HG03280 (cell line): ENCODE data around the gene KCNK1.

Experiments used
- ATAC-seq: cut with Tn5 transposase; IDR thresholded peaks from one replicate; pipeline ENCODE4 v1.9.1; 2021; ENCODE audit warnings: mild to moderate bottlenecking, moderate library complexity; ENCODE audit not compliant: unreplicated experiment

Gene KCNK1

DNA sequence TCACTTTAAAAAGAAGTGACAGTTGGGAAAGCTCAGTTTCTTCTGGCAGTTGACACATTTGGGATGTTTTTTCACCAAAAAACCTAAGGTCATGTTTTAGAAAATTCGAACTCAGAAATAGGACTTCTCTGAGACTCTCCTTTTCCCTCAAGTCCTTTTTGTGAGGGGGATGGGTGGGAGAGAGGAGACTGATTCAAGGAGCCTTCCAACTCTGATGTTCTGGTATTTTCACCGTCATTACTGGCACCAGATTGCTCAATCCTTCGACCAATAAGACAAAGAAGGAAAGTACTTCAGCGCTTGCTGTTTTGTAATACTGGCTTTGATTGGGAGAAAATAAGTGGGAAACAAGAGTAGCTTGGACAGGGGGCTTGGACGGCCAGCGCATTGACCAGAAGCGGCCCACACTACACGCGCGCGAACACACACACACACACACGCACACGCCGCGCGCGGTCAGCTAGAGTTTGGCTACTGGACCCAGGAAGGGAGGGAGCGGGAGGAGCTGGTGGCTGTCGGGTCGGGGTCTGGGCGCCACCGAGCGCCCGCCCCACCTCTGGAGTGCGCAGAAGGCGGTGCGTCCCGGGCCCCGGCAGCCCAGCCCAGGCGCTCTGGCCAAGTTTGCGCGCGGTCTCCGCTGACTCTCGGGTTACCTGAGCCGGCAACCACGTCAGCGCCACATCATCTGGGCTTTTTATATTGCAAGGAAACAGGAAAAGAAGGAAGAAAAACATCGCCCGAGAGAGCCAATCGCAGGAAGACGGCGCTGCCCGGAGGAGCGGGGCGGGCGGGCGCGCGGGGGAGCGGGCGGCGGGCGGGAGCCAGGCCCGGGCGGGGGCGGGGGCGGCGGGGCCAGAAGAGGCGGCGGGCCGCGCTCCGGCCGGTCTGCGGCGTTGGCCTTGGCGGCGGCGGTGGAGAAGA, at the start of gene KCNK1:
Gene KCNK1, plus strand, starts transcription at position 855 of the 921 bp plus-strand sequence. Its CDS starts 66 bp downstream, at position 921.
- ATAC-seq, result peak; percentile 34

DNA sequence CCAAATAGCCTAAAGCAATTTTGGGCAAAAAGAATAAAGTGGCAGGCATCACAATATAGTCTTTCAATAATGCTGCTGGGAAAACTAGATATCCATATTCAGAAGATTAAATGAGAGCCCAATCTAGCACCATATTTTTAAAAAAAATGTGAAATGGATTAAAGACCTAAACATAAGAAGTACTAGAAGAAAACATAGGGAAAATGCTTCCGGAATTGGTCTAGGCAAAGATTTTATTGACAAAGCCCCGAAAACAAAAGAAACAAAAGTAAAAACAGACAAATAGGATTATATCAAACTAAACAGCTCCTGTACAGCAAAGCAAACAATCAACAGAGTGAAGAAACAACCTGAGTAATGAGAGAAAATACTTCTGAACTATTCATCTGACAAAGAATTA, 48.6 kb upstream of the KCNK1 start:
- ATAC-seq, result no peak

DNA sequence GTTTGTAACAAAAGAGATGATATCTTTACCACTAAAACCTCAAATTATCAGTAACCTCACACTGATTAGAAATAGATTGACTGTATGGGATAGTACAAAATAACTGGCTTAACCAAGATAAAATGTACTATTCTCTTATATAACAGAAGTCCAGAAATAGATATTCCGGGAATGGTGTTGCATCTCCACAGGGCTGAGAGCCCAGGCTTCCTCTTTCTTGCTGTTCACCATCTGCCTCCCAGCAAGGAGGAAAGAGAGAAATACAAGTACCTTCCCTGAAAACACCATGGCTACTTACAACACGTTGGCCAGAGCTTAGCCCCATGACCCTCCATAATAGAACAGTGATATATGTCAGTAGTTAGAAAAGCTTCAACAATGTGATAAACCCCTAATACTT, 47.0 kb upstream of the KCNK1 start:
- no peak for ATAC-seq

DNA sequence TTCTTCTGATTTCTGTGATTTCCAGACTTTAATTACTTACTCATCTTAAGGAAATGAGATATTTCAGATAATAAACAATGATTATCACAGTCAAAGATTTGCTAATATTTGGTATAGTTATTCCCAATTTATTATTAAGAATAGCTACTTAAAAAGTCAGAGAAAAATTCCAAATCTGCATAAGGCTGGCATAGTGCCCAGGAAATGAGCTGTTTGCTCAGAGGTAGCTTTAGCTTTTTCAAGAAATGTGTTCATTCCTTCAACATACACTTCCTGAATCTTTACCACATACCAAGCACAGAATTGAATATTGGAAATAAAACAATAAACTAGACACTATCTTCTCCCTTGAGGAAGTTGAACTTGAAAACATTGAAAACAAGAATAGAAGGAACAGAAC, 44.3 kb upstream of the KCNK1 start:
- no peak for ATAC-seq

DNA sequence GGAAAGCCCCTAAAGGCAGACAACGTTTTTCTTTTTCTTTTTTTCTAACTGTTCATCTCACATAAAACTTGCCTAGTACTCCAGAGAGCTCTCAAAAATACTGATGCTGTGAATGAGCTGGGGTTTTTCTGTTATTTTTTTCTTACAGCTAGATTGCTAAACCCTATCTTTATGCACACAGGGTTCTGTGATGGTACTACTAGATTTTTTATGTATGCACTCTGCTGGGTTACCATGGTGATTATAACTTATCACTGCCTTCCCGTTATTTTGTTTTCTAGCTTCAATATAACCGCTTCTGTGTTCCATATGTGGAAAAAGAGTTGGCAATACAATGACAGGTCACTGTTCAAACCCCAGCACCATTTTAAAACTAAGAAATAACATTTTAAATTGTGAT, 43.7 kb upstream of the KCNK1 start:
- ATAC-seq, result no peak

DNA sequence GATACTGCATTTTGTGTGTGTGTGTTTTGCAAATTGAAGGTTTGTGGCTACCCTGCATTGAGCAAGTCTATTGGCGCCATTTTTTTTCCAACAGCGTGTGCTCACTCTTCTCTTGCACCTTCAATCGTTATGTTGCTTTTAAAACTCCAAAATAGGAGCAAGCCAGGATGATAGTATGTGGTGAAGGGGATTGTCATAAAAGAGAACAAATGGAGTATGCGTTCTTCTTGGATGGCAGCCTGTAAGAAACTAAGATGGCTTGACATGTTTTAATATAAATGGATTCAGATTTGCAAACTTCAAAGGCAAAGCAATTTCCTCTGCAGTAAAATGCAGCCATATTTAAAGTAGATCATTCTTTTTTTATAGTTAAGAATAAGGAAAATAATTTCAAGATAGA, 43.2 kb upstream of the KCNK1 start:
- no peak for ATAC-seq

DNA sequence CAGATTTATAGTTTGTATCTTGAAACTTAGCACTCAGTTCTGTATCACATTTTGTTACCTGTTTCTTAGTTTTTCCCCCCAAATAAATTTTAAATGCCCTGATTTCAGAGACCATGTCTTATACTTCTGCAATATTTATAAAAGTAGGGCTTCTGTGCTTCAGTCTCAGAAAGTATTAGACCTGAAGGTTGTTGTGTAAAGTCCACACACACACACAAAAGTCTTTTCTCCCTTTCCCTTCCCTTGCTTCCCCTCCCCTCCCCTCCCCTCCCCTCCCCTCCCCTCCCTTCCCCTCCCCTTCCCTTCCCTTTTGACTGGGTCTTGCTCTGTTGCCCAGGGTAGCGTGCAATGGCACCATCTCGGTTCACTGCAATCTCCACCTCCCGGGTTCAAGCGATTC, 41.0 kb upstream of the KCNK1 start:
- ATAC-seq, result no peak

DNA sequence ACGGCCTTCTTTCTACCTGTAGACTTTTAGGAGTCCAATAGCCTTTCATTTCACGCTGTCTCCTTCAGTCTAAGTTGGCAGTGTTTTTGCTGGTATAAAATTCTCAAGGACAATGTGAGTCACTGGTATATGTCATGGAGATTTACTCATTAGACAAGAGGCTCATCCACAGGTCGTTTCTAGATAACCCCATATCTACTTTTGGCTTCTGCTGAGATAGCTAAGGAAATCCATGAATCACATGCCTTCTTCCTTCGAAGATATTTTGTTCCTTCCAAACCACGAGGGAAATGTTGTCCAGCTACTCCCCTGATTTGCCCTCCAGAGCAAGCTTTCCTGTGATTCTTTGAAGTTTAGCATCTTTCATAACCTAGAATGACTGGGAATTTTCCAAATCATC, 38.5 kb upstream of the KCNK1 start:
- ATAC-seq, result no peak

DNA sequence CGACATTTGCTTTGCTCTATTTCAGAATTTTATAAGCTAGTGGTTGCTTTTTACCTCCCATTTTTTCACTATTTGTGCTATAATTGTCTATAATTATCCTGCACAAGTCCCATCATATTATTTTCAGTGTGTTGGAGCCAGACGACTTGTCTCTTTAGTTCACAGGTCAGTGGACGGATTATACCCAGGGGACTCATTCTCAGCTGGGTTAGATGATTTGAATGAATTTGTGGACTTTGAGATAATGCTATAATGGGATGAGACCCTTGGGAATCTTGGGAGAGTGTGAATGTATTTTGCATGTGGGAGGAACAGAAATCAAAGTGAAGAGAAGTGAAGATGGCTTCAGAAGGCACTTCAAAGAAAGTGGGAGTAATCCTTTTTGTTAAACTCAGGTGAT, 31.5 kb upstream of the KCNK1 start:
- ATAC-seq, result no peak

DNA sequence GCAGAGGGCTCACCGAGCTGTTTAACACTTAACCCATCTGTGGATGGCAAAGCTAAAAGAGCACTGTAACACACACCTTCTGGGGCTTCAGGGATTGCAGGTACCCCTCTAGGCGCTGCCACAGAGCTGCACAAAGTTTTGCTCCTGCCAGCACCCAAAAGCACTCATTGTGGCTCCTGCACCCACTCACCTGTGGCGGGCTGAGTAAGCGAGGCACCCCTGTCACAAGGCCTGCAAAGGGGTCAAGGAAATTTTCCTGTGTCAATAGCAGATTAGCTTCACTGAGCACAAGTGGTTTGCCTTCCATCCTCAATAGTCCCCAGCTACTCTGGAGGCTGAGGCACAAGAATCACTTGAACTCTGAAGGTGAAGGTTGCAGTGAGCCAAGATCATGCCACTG, 29.5 kb upstream of the KCNK1 start:
- no peak for ATAC-seq

DNA sequence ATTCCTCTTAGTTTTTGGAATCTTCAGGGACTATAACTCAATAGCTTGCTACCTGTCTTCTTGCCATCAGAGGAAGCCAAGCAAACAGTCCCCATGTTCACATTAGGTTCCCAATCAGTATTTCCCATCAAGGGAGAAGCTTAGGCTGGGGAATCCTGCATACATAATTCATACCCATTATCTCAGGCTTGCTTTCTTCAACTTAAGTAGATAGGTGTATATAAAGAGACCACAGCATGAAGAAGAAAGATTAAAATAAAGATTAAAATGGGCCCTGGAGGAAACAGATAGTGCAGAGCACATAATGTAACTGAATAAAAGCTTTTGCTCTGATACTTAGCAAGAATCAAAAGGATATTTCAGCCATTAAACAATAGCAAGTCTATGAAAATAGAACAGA, 29.0 kb upstream of the KCNK1 start:
- no peak for ATAC-seq

DNA sequence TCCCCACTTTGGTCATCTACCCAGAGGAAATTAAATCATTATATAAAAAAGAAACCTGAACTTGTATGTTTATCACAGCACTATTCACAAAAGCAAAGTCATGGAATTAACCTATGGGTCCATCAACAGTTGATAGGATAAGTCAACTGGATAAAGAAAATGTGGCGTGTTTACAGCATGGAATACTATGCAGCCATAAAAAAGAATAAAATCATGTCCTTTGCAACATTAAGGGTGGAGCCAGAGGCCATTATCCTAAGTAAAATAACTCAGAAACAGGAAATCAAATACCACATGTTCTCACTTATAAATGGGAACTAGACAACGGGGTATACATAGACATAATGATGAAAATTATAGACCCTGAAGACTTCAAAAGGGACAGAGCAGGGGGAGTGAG, 27.6 kb upstream of the KCNK1 start:
- no peak for ATAC-seq

DNA sequence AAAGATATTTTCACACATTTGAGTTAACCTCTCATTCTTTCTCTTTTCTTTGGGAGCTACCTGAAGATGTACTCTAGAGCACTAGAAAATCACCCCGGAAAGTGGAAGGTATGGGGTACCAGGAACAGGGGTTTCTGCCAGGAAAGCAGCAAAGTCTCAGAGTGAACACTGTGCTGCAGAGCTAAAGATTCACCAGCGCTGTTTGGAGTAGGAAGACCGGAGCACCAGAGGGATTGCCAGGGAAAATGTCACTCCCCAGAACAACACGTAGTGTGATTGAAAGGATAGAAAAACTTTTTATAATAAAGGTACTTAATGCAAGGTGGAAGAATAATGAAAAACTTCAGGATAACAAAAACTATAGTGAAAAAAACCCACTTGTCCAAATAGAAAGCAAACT, 26.7 kb upstream of the KCNK1 start:
- ATAC-seq, result no peak

DNA sequence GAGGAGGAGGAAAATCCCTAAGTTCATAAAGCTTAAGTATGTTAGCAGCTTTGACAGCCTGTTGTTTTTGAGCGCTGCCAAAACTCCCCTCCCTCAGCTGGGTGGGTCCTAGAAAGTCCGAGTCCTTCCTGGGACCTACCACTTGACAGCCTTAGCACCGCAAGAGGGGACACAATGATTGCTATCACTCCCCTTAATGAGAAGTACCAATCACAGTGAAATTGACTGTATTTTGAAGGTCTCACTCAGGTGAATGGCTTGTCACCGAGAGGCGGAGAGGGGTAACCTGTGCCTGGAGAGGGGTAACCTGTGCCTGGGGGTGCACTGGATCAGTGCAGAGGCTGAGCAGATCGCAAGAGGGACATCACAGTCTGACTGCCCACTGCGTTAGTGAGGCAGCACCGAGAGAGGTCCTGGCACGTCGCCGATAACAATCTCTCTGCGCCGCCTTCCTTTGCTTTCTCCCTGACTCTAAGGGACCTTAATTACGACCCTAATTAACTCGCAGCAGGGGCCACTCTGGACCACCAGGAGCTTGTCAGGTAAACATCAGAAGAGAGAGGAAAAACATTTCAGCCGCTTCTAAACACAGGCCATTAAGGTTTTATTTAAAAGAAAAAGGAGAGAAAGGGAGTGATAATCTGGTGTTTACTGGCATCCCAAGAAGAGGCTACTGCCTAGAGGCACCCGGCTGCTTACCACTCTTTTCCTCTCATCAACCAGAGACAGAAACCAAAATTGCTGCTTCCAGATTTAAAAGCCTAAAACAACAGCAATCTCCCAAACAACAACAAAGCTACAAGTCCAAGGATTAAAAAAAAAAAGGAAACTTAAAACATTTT, 25.7 kb upstream of the KCNK1 start:
- ATAC-seq, result no peak

DNA sequence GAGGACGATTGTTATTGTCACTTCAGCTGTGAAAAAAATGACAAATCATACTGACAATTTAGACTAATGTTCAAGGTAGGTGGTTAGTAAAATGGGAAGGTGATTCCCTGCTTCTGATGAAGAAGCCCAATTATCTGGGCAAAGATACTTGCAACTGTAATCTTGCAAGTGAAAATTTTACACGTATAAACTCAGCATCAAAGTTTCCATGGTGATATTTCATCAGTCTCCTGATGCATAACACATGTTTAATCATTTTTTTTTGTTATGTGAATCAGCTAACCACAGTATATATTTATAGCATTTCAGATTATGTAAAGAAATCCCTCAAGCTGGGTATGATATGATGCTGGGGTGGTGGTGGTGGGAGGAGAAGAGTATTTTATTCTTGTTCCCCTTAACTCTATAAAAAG, 16.4 kb upstream of the KCNK1 start:
- ATAC-seq, result no peak

DNA sequence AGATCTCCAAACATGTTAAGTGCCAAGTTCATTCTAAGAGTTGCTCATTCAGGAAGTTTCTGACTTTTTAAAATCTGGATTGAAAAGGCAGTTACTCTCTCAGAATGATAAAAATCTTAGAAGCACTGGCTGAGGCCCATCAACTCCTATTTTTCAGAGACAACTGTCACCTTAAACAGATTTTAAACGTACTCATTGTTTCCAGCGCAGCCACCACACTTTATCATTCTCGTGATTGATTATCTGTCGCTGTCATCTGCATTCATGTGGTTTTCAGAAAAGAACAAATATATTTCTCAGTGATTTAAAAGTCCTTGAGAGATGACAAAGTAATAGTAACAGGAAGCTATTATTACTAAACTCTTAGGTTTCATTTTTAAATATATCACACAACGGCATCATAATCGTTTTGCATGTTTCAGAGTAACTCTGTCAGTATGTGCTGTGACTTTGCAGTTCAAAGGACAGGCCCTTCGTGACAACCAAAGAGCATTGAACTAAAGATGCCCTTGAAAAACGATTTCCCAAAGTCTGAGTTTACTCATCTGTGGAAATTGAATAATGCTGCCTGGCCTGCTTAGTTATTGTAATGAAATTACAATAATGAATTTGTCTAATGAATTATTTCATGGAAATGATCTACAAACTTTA, 14.9 kb upstream of the KCNK1 start:
- peak; percentile 90 for ATAC-seq

DNA sequence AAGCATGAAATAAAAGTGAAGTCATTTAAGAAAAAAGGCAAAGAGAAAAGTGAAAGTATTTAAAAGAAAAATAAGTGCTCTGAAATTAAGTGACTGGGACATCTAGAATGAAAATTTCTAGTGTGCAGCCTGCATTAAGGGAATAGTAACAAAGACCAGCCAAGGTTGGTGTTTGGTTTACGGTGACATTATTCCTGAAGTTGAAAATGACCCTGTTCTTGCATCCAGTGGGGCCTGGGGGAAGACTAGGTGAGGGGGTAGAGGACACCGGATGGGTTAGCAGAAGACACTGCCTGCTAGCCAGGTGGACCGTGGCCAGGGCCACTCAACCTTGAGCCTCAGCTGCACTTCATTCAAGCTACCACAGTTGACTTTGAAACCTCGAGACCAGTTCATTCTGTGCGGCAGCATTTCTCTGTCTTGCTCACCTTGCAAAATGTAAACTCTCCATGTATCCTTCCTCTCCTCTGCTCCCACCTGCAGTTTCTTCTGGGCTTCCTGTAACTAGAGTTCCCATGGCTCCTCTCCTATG, 14.3 kb upstream of the KCNK1 start:
- peak; percentile 42 for ATAC-seq

DNA sequence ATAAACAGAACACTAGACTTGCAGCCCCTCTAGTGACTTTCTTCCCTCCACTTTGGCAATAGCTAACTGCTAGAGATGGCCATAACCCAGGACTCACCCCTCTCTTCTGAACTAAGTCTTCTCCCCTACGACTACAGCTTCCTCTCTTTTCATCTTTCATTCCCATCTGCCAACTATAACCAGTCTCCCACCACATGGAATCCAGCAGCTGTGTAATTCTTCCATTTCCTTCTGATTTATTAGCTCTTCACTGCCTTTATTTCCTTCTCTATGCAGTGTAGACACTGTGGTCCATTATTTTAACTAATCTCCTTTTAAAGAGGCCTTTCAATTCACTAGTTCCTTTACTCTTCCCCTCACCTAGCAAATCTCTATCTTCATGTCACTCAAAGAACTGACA, 13.4 kb upstream of the KCNK1 start:
- no peak for ATAC-seq

DNA sequence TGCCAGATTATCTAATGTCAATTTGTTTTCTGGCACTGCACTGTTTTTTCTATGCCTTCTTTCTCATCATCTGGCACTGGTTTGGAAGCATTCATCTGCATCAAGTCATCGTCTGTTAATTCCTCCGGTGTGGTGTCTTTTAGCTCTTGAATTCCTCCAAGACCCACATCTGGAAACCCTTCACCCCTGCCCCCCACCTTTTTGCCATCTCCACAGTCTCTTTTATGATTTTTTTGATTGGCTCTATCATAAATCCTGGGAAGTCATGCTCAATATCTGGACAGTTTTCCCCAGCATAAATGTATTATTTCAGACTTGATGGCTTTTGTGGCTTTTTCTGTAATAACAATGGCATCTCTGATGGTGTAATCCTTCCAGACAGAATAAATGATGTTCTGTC, 10.4 kb upstream of the KCNK1 start:
- ATAC-seq, result no peak

DNA sequence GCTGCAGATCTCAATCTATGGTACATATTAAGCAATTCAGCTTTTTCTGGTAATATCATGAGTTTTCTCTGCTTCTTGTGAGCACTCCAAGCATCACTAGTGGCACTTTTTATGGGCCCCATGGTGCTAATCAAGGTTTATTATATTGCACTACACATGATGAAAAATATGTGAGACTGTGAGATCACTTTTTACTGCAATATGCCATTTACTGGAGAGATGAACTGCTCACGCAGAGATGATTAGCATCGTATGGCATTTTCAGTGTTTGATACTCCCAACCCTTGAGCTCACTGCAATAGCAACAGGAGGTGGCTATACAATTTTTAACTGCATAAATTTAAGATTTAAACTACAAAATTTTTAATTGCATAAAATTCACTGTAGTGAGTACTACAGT, 8.7 kb upstream of the KCNK1 start:
- ATAC-seq, result no peak

DNA sequence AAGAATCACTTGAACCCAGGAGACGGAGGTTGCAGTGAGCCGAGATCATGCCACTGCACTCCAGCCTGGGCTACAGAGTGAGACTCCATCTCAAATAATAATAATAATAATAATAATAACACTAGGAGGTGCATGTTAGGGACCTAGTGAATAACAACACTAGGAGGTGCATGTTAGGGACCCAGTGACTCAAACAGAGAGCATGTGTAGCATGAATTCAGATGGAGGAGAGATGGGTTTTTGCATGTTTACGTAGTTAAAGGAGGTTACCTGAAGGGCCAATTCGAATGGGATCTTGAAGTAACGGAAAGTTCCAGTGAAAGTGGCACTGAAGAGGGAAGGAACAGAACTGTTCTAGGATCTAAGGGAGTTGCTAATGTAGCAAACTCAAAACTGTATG, 7.1 kb upstream of the KCNK1 start:
- ATAC-seq, result peak; percentile 45
